Panc1 (cell line): Measurements from ENCODE around the gene ZBTB7A. TPM values are rescaled to one million over a fixed set of nuclear protein-coding genes. Genes with fewer than 3 reads are reported as not detected.

Experiments used
- ATAC-seq: fragments of 200-7000 bp; cut with Tn5 transposase; 2 replicates; pipeline ENCODE4 v1.9.1; 2020; ENCODE audit warnings: mild to moderate bottlenecking, moderate library complexity
- BruUV-seq: library from RNA; stranded (reverse); fragments of 400-500 nt; replicated peaks from 2 replicates; lab custom pipeline; 2021; lab: Mats Ljungman, UMichigan
- CTCF ChIA-PET: fragments of 300-600 bp; sonication (Branson Sonifier 250); formaldehyde crosslinking; loops from one replicate; lab custom pipeline; 2022; ENCODE audit warnings: antibody characterized with exemption; lab: Charles Lee
- POLR2A ChIA-PET: fragments of 300-600 bp; sonication (Branson Sonifier 250); formaldehyde crosslinking; loops from one replicate; lab custom pipeline; 2022; ENCODE audit warnings: antibody characterized with exemption; lab: Charles Lee
- DNase-seq: peaks from one replicate; pipeline ENCODE4 v3.0.0-alpha.2; 2010; ENCODE audit warnings: low read depth, low spot score
- H3K27ac ChIP-seq: 2 replicates; pipeline ENCODE4 v1.5.1; 2011; ENCODE audit warnings: mild to moderate bottlenecking, low read length, inconsistent platforms
- H3K27me3 ChIP-seq: fragments of 200-500 bp; sonication (Bioruptor generic); 2 replicates; pipeline ENCODE4 v1.6.0; 2014; ENCODE audit warnings: low read length, inconsistent platforms; ENCODE audit not compliant: control insufficient read depth, insufficient read depth
- H3K36me3 ChIP-seq: fragments of 200-500 bp; sonication (Bioruptor generic); 2 replicates; pipeline ENCODE4 v1.5.1; 2014; ENCODE audit warnings: inconsistent platforms, mild to moderate bottlenecking, low read length, moderate library complexity; ENCODE audit not compliant: control insufficient read depth, insufficient read depth
- H3K4me1 ChIP-seq: 2 replicates; pipeline ENCODE4 v1.5.1; 2011; ENCODE audit warnings: inconsistent platforms, mild to moderate bottlenecking, low read length, moderate library complexity; ENCODE audit not compliant: control insufficient read depth, insufficient read depth
- H3K4me3 ChIP-seq, 2 experiments: 2 replicates each; pipeline ENCODE4 v1.5.1; 2011 to 2012; ENCODE audit warnings: low read depth in 2 of 2, low read length in 2 of 2, mild to moderate bottlenecking in 2 of 2, inconsistent platforms in 1 of 2, moderate library complexity in 1 of 2
- H3K9me3 ChIP-seq: fragments of 200-500 bp; sonication (Bioruptor generic); 2 replicates; pipeline ENCODE4 v1.5.1; 2014; ENCODE audit warnings: low read depth, mild to moderate bottlenecking, inconsistent platforms, low read length, moderate library complexity; ENCODE audit not compliant: control insufficient read depth, insufficient read depth
- CTCF ChIP-seq: fragments of 450-650 bp; IDR thresholded peaks from 2 replicates; pipeline ENCODE4 v1.5.1; 2017; ENCODE audit warnings: mild to moderate bottlenecking
- POLR2AphosphoS5 ChIP-seq: IDR thresholded peaks from 2 replicates; pipeline ENCODE4 v1.6.1; 2012; ENCODE audit warnings: mild to moderate bottlenecking, low read depth, low read length, moderate library complexity
- REST ChIP-seq, 2 experiments: IDR thresholded peaks; 2 replicates each; pipeline ENCODE4 v1.6.1; 2011 to 2012; ENCODE audit warnings: low read depth in 2 of 2, control low read depth in 1 of 2, low read length in 1 of 2, mild to moderate bottlenecking in 1 of 2, moderate library complexity in 1 of 2; ENCODE audit not compliant: insufficient read depth in 1 of 2
- SIN3A ChIP-seq: IDR thresholded peaks from 2 replicates; pipeline ENCODE4 v1.6.1; 2012; ENCODE audit warnings: low read depth, mild to moderate bottlenecking, low read length, moderate library complexity, borderline replicate concordance; ENCODE audit not compliant: insufficient read depth
- TCF7L2 ChIP-seq: IDR thresholded peaks from 2 replicates; pipeline ENCODE4 v1.6.1; 2011; ENCODE audit warnings: mild to moderate bottlenecking, low read depth, low read length, inconsistent platforms
- in situ Hi-C: cut with HindIII; loops from 2 replicates; pipeline ENCODE4 v1.10.0; 2016; ENCODE audit warnings: low sequenced_read_pairs, low pct_unique_long_range_greater_than_20kb
- intact Hi-C: fragments of 100-400 bp; cut with micrococcal nuclease; formaldehyde crosslinking; loops from one replicate; pipeline ENCODE4 v1.10.0; 2022; ENCODE audit not compliant: unreplicated experiment
- total RNA-seq: library from RNA; stranded (reverse); gene quantifications from one replicate; pipeline ENCODE4 v1.2.1, GENCODE V29; 2021; ENCODE audit not compliant: unreplicated experiment

ZBTB7A gene
- total RNA-seq, 1 experiment from 2014 or later, result 48.0 TPM

- Histone ChIP-seq H3K4me3 (no peak overlapping the region), H3K27ac (no peak overlapping the region), H3K36me3 (no peaks in the 10 kb centered on the region), H3K9me3 (no peaks in the 10 kb centered on the region), H3K4me1 (no peaks in the 10 kb centered on the region), H3K27me3 (no peaks in the 10 kb centered on the region)
- no peak for DNase-seq
- no peak for ATAC-seq
- TF ChIP-seq POLR2AphosphoS5, result no peak
- no peak for TF ChIP-seq TCF7L2
- no peak for TF ChIP-seq REST (IDR thresholded peaks at IDR 0.05; ENCODE audit: insufficient read depth in 1 of 2, low read depth in 2 of 2, low read length in 1 of 2)
- no peak for TF ChIP-seq CTCF
- no peak for TF ChIP-seq SIN3A
- ChIA-PET CTCF (no interaction called here), POLR2A (no interaction called here)
- intact Hi-C loops (no loop called here), in situ Hi-C loops (no loop called here)
- BruUV-seq, result TSS peak; percentile 73
Measured at GRCh38 chr19:4023600-4024398, 42.9 kb downstream of the ZBTB7A start.

GRCh38 chr19:4019578-4019977 lies 47.1 kb downstream of the ZBTB7A start:
- in situ Hi-C loops, result no loop called here
- no peaks in the 10 kb centered on the region for H3K4me1 ChIP-seq

More at GRCh38 chr19:4019578-4019977, 47.1 kb downstream of the ZBTB7A start:
- no peak for TF ChIP-seq CTCF
- BruUV-seq, result no TSS peak
- Histone ChIP-seq H3K27ac (no peak overlapping the region), H3K9me3 (no peaks in the 10 kb centered on the region), H3K4me3 (no peak overlapping the region), H3K27me3 (no peaks in the 10 kb centered on the region), H3K36me3 (no peaks in the 10 kb centered on the region)
- intact Hi-C loops, result no loop called here
- ATAC-seq (no peak), DNase-seq (no peak)
- CTCF ChIA-PET, result no interaction called here
- POLR2A ChIA-PET, result no interaction called here
